Thyroid gland (tissue), 4 donors: ENCODE data around the gene WFDC10A. TPM values are rescaled to one million over a fixed set of nuclear protein-coding genes. Genes with fewer than 3 reads are reported as not detected.
A peak's percentile ranks its signal among the peaks of the same experiment; 100 is the strongest.
"Not testable (repeated sequence)": the region's sequence is repeated elsewhere in the genome, so short reads cannot be mapped to it uniquely, and the experiment has no call there.

ENCODE experiments used
- DNase-seq, 2 donors: peaks; one replicate each; pipeline ENCODE4 v3.0.0-alpha.2; 2019
- H3K27ac ChIP-seq, 3 donors: fragments of 200-600 bp; sonication (generic); 1 replicate in 2 of 3; 2 replicates in 1 of 3; pipeline ENCODE4 v1.5.1; 2016 to 2019; ENCODE audit warnings: mild to moderate bottlenecking in 1 of 3, moderate library complexity in 1 of 3
- H3K27me3 ChIP-seq: fragments of 200-600 bp; sonication (generic); one replicate; pipeline ENCODE4 v1.5.1; 2019
- H3K36me3 ChIP-seq, 2 donors: fragments of 200-600 bp; sonication (generic); one replicate each; pipeline ENCODE4 v1.5.1; 2016 to 2019
- H3K4me1 ChIP-seq, 2 donors: fragments of 200-600 bp; sonication (generic); one replicate each; pipeline ENCODE4 v1.5.1; 2017 to 2019
- H3K4me3 ChIP-seq, 3 donors: fragments of 200-600 bp; sonication (generic); replicated peaks in 1 of 3; 1 replicate in 2 of 3; 2 replicates in 1 of 3; pipeline ENCODE4 v1.5.1; 2016; ENCODE audit warnings: mild to moderate bottlenecking in 1 of 3
- H3K9me3 ChIP-seq: fragments of 200-600 bp; sonication (generic); one replicate; pipeline ENCODE4 v1.5.1; 2017
- CTCF ChIP-seq, 6 experiments: fragments of 200-600 bp in 3 of 6; fragments of 450-650 bp in 3 of 6; sonication (generic) in 3 of 6; IDR thresholded peaks; one replicate each; pipeline ENCODE4 v1.5.1; 2016 to 2019; ENCODE audit warnings: antibody characterized with exemption in 6 of 6, mild to moderate bottlenecking in 2 of 6, inconsistent platforms in 1 of 6, moderate library complexity in 1 of 6
- POLR2A ChIP-seq, 2 donors: fragments of 450-650 bp; IDR thresholded peaks; one replicate each; pipeline ENCODE4 v1.6.1; 2017; ENCODE audit warnings: antibody characterized with exemption in 2 of 2, mild to moderate bottlenecking in 2 of 2, moderate library complexity in 1 of 2
- WGBS, 2 donors: methylation state at CpG; one replicate each; pipeline ENCODE4 v1.1.5; 2017; 5-methylcytosine and 5-hydroxymethylcytosine counted together
- intact Hi-C: fragments of 100-400 bp; cut with DNase I; formaldehyde crosslinking; loops from one replicate; pipeline ENCODE4 v1.15.1; 2023
- total RNA-seq, 4 donors: library from RNA; depleted of rRNA; stranded (reverse); fragments of >200 nt; gene quantifications; one replicate each; pipeline ENCODE4 v1.2.3, GENCODE V29; 2016

The WFDC10A gene
- not detected for total RNA-seq

- Histone ChIP-seq H3K4me1 (no peaks in the 10 kb centered on the region), H3K27ac (no peak within 1 kb of the TSS), H3K27me3 (no peaks in the 10 kb centered on the region), H3K4me3 (no peak within 1 kb of the TSS), H3K9me3 (no peaks in the 10 kb centered on the region), H3K36me3 (no peaks in the 10 kb centered on the region)
- peak; percentile 40 to 50 for DNase-seq
- intact Hi-C loops, result no loop called here
- TF ChIP-seq POLR2A (IDR thresholded peaks at IDR 0.05), result no peak
- TF ChIP-seq CTCF (IDR thresholded peaks at IDR 0.05), result peak; percentile 16 to 70 (median 48)
- 16 to 17% methylated on average over 9 of the region's 9 CpGs for WGBS, 2 donors
Observed at GRCh38 chr20:45629496-45630100, at the start of gene WFDC10A. TSS of gene WFDC10A (plus strand) at chr20:45629739. CDS start at chr20:45629814, 75 bp downstream.

GRCh38 chr20:45581702-45582101, 47.8 kb upstream of the WFDC10A start:
- Histone ChIP-seq H3K4me1 (peaks cover 9 to 14% of the 10 kb centered on the region in 2 donors), H3K4me3 (no peak overlapping the region), H3K36me3 (no peaks in the 10 kb centered on the region), H3K27me3 (no peaks in the 10 kb centered on the region), H3K9me3 (no peaks in the 10 kb centered on the region), H3K27ac (no peak overlapping the region)
- intact Hi-C loops, result no loop called here
- TF ChIP-seq CTCF (IDR thresholded peaks at IDR 0.05) (no peak), POLR2A (IDR thresholded peaks at IDR 0.05) (no peak)
- DNase-seq, result no peak

GRCh38 chr20:45583502-45583901, 46.0 kb upstream of the WFDC10A start:
- H3K27ac ChIP-seq, result no peak overlapping the region
- TF ChIP-seq POLR2A (IDR thresholded peaks at IDR 0.05) (no peak), CTCF (IDR thresholded peaks at IDR 0.05) (no peak)
- no peaks in the 10 kb centered on the region for H3K27me3 ChIP-seq
- H3K36me3 ChIP-seq, result no peaks in the 10 kb centered on the region
- H3K4me1 ChIP-seq, result peaks cover 0 to 4% of the 10 kb centered on the region in 2 donors
- no peaks in the 10 kb centered on the region for H3K9me3 ChIP-seq
- WGBS, 2 donors, result 72% methylated on average over 3 of the region's 3 CpGs
- H3K4me3 ChIP-seq, result no peak overlapping the region
- intact Hi-C loops, result no loop called here
- DNase-seq, result no peak

GRCh38 chr20:45584294-45584693, 45.2 kb upstream of the WFDC10A start:
- H3K27ac ChIP-seq, H3K4me1 ChIP-seq, H3K4me3 ChIP-seq, H3K36me3 ChIP-seq, intact Hi-C loops, DNase-seq, H3K27me3 ChIP-seq, H3K9me3 ChIP-seq: not testable (repeated sequence)
- 90 to 91% methylated on average over 5 of the region's 5 CpGs for WGBS, 2 donors

GRCh38 chr20:45585986-45586385, 43.6 kb upstream of the WFDC10A start:
- peaks cover 7 to 11% of the 10 kb centered on the region in 2 donors for H3K4me1 ChIP-seq
- DNase-seq, intact Hi-C loops, H3K9me3 ChIP-seq, H3K27ac ChIP-seq, H3K36me3 ChIP-seq, H3K4me3 ChIP-seq, H3K27me3 ChIP-seq: not testable (repeated sequence)
- 85 to 92% methylated on average over 5 of the region's 5 CpGs for WGBS, 2 donors

GRCh38 chr20:45588800-45589199, 40.7 kb upstream of the WFDC10A start:
- Histone ChIP-seq H3K36me3 (no peaks in the 10 kb centered on the region), H3K27ac (no peak overlapping the region), H3K27me3 (no peaks in the 10 kb centered on the region), H3K9me3 (no peaks in the 10 kb centered on the region), H3K4me1 (peaks cover 7 to 11% of the 10 kb centered on the region in 2 donors), H3K4me3 (no peak overlapping the region)
- WGBS, 2 donors, result 84 to 91% methylated on average over 2 of the region's 2 CpGs
- DNase-seq, result no peak
- TF ChIP-seq CTCF (IDR thresholded peaks at IDR 0.05), result no peak
- no peak for TF ChIP-seq POLR2A (IDR thresholded peaks at IDR 0.05)
- intact Hi-C loops, result no loop called here
